GM21717 (cell line): ENCODE results near the gene SENP5.

Source experiments
- ATAC-seq: cut with Tn5 transposase; IDR thresholded peaks from one replicate; pipeline ENCODE4 v1.9.1; 2021; ENCODE audit warnings: mild to moderate bottlenecking, moderate library complexity; ENCODE audit not compliant: unreplicated experiment

The SENP5 gene

GRCh38 chr3:196875258-196875657, 7.5 kb downstream of the SENP5 start:
- no peak for ATAC-seq

GRCh38 chr3:196883361-196883760, 15.6 kb downstream of the SENP5 start:
- ATAC-seq: no peak

DNA sequence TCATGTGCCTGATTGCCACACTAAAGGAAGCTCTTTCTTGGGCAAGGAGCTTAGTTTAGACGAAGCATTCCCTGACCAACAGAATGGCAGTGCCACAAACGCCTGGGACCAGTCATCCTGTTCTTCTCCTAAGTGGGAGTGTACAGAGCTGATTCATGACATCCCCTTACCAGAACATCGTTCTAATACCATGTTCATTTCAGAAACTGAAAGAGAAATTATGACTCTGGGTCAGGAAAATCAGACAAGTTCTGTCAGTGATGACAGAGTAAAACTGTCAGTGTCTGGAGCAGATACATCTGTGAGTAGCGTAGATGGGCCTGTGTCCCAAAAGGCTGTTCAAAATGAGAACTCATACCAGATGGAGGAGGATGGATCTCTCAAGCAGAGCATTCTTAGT, 18.4 kb downstream of the SENP5 start:
- no peak for ATAC-seq

GRCh38 chr3:196889844-196890708, 22.4 kb downstream of the SENP5 start:
- no peak for ATAC-seq

DNA sequence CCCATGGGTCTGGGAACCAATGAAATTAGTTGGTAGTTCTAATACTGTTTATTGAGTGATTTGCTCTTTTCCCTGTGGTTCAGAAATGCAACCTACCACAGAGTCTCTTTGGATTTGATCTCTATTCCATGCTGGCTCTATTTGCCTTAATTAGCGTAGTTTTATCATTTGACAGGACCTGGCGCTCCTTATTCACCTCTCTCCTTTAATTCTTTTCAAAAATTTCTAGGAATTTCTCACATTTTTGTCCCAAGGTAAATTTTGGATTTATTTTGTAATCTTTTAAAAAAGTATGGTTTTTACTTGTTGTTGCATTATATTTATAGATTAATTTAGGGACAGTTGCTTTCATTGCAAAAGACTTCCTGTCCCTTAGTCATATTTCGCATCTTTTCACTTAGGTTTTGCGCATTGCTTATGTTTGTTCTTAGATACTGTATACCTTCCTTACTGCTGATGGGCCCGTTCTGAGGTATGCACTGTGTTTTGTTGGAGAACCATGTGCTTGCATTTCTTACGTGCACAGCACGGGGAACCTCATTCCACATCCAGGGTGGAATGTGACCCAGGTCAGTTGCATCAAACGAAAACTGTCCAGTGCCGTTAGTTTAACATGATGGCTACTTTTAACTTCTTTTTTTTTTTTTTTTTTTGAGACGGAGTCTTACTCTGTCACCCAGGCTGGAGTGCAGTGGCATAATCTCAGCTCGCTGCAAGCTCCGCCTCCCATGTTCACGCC, 27.0 kb downstream of the SENP5 start:
- ATAC-seq: no peak

DNA sequence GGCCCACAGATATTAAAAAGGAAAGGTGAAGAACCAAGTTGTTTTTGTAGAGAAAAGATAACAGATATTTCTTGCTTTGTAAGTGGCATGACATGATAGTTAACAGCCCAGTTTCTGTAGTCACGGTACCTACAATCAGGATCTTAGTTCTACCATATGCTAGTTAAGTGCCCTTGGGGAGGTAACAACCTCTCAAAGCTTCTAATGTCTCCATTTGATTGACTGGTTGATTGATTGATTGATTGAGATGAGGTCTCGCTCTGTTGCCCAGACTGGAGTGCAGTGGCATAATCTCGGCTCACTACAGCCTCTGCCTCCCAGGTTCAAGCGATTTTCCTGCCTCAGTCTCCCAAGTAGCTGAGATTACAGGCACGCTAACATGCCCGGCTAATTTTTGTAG, 28.5 kb downstream of the SENP5 start:
- ATAC-seq: no peak

DNA sequence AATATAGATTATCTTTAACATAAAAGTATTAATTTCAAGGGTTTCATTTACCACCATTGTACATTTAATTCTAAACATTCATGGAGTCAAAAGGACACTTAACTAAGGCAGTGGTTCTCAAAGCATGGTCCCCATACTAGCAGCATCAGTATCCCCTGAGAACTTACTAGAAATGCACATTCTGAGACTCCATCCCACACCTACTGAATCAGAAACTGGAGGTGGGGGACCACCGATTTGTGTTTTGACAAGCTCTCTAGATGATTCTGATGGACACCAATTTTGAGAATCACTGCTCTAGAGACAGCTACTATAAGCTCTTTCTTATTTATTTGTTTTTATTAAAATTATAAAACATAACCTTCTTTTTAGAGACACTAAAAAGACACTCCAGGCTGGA, 34.0 kb downstream of the SENP5 start:
- no peak for ATAC-seq

DNA sequence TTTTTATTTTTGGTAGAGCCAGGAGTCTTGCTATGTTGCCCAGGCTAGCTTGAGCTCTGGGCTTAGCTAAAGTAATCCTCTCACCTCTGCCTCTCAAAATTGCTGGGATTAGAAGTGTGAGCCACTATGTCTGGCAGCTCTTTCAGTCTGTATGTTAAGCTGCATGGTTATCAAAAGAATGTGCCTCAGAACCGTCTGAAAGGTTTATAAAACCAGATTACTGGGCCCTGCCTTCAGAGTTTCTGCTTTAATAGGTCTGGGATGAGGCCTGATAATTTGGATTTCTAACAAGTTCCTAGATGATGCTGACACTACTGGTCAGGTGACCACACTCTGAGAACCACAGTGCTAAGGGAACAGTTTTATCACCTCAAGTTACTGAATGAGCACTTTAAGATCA, 34.6 kb downstream of the SENP5 start:
- no peak for ATAC-seq

DNA sequence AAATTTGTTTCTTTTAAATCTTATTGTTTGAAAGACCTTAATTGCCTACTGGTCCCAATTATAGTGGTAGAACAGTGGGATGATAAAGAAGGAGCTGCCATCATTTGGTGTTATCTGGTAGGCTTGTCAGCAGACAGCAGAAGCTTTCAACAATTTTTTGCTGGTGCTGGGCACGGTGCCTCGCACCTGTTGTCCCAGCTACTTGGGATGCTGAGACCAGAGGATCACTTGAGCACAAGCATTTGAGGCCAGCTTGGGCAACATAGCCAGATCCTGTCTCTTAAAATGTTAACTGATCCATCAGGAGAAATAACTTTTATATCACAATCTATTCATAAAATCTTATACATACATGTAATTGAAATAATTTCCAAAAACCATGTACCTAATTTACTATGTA, 36.0 kb downstream of the SENP5 start:
- ATAC-seq: no peak

GRCh38 chr3:196914866-196915265, 47.1 kb downstream of the SENP5 start:
- ATAC-seq: no peak

DNA sequence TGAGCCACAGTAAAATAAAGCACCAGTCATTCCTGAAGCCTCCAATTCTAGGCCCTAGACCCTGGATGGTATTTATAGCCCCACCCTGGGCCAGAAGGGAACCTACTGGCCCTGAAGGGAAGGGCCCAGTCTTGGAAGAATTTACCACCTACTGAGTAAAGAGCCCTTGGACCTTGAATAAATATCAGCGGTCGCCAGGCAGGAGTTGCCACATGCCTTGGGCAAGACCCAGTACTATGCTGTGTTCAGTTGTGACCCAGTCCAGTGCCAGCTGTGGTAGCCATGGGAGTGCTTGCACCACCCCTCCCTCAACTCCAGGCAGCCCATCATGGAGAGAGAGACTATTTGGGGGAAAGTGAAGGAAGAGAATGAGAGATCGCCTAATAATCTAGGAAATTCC, 47.7 kb downstream of the SENP5 start:
- ATAC-seq: no peak

DNA sequence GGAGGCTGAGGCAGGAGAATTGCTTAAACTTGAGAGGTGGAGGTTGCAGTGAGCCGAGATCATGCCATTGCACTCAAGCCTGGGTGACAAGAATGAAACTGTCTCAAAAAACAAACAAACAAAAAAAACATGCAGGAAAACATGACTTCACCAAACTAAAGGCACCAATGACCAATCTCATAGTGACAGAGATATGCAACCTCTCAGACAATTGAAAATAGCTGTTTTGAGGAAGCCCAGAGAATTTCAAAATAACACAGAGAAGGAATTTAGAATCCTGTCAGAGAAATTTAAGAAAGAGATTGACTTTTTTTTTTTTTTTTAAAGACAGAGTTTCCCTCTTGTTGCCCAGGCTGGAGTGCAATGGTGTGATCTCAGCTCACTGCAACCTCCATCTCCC, 48.5 kb downstream of the SENP5 start:
- no peak for ATAC-seq

DNA sequence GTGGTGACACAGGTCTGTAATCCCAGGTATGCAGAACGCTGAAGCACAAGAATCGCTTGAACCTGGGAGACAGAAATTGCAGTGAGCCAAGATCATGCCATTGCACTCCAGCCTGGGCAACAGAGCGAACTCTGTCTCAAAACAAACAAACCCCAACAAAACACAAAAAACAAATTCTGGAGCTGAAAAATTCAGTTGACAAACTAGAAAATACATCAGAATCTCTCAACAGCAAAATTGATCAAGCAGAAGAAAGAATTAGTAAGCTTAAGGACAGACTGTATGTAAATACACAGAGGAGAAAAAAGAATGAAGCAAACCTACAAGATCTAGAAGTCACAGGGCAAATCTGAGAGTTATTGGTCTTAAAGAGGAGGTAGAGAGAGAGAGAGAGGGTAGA, 49.3 kb downstream of the SENP5 start:
- ATAC-seq: no peak

DNA sequence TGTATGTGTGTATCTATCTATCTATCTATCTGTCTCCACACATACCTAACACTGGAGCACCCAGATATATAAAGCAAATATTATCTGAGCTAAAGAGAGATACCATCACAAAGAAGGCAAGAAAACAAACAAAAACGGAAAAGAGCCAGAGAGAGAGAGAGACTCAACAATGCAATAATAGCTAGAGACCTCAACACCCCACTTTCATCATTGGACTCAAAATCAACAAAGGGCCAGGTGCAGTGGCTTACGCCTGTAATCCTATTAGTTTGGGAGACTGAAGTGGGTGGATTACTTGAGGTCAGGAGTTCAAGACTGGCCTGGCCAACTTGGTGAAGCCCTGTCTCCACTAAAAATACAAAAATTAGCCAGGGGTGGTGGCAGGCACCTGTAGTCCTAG, 51.2 kb downstream of the SENP5 start:
- ATAC-seq: no peak

DNA sequence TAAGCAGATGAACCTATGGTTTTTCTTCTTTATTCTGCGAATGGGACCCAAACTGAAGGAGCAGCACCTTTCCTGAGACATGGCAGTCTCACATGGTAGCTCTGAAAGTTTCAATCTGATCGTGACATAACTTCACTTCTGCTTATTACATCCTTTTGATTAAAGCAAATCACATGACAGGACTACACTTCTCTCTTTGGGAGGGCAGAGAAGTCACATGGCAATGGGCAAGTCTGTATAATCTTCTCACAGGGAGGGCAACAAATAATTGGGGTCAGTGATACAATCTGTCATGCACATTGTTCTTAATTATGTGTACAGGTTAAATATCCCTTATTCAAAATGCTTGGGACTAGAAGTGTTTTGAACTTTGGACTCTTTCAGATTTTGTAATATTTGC, 53.0 kb downstream of the SENP5 start:
- no peak for ATAC-seq

DNA sequence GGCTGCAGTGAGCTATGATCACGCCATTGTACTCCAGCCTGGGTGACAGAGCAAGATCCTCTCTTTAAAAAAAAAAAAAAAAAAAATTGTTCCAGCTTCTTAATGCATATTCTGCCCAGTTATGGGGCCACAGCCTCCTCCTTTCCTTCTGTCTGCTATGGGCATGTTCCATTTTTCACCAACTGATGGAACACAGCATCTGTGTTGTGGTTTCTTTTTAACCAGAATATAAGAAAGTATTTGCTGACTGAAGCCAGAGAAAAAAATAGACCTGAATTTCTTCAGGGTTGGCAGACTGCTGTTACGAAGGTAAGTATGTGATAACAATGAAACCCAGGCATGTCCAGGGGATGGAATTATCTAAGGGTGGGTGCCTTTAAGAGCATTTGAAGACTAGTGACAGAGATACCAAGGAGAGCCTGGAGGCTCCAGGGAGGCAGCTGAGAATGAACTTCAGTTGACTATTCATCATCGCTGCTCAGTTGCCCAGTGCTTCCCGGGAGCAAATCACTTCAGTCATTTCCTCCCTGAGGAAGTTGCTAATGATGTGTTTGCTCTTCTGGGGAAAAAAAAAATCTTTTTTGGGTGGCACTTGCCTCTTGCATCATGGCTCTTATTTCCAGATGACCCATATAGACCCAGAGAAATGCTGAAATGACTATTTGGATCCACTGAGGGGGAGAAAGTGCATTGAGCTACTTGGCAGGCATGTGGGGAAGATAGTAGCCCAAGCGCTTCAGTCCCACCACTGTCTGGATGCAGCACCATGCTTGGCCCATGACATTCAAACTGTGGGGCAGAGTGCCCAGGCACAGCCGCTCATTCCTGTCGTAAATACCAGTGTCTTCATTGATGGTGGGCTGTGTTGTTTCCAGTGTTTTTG, 60.1 kb downstream of the SENP5 start:
- ATAC-seq: no peak

- no peak for ATAC-seq
Measured at GRCh38 chr3:196931157-196931556, 63.4 kb downstream of the SENP5 start.

DNA sequence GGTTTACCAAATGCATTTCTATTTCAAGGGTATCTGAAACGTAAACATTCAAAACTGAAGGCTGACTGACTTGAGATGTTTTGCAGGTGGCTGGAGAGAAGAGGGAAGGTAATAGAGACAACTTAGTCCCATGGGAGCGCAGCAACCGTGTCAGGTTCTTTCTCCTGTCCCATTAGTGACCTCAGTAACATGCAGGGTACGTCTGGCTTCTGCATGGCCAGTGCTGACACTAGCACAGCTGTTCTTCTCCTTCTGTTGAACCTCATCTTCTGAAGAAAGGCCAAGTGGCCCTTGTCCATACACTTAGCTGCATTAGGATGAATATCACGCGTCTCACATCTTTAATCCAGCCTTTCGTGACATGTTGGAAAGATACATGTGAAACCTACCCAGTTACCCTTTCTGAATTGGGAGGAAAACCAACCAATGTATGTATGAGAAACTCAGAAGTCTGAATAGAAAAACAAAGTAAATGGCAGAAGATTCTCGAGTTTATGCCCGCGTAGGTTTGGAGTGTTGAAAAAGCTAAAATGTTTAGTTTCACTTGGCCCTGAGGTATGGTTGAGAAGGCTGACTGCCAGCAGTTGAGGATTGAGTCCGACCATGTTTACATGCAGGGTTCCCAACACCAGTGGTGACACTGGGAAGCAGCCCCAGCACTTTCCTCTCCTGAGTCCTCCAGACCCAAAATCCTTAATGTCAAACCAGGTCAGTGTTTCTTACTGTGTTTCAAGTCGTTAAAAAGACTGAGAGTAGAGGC, 64.3 kb downstream of the SENP5 start:
- no peak for ATAC-seq

GRCh38 chr3:196932600-196932999, 64.9 kb downstream of the SENP5 start:
- ATAC-seq: no peak

DNA sequence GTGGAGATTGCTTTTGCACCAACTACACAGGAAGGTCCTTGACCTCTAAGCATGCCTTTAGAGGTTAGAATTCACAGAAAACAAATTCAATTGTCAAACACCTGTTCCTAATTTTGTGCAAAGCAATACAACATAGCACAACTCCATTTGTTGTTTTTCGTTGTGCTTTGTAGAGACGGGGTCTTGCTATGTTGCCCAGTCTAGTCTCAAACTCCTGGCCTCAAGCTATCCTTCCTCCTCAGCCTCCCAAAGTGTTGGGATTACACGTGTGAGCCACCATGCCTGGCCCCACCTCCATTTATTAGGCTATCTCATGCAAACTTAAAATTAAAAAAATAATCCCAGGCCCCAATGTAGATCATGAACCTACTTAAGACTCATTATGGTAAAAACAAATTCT, 68.6 kb downstream of the SENP5 start:
- no peak for ATAC-seq

GRCh38 chr3:196938124-196938523, 70.4 kb downstream of the SENP5 start:
- ATAC-seq: no peak
